Activated CD4-positive, alpha-beta T cell treated with anti-CD3 and anti-CD28 coated beads, Interleukin-2, amount 50 U/mL, for 24 hours (primary cell): ENCODE results near the gene STMN3.
"Not testable (repeated sequence)": the region's sequence is repeated elsewhere in the genome, so short reads cannot be mapped to it uniquely, and the experiment has no call there.

ENCODE experiments used
- DNase-seq, 2 donors: peaks; one replicate each; pipeline ENCODE4 v3.0.0-alpha.2; 2020; ENCODE audit warnings: low read depth in 1 of 2, low spot score in 1 of 2

Gene STMN3

DNA sequence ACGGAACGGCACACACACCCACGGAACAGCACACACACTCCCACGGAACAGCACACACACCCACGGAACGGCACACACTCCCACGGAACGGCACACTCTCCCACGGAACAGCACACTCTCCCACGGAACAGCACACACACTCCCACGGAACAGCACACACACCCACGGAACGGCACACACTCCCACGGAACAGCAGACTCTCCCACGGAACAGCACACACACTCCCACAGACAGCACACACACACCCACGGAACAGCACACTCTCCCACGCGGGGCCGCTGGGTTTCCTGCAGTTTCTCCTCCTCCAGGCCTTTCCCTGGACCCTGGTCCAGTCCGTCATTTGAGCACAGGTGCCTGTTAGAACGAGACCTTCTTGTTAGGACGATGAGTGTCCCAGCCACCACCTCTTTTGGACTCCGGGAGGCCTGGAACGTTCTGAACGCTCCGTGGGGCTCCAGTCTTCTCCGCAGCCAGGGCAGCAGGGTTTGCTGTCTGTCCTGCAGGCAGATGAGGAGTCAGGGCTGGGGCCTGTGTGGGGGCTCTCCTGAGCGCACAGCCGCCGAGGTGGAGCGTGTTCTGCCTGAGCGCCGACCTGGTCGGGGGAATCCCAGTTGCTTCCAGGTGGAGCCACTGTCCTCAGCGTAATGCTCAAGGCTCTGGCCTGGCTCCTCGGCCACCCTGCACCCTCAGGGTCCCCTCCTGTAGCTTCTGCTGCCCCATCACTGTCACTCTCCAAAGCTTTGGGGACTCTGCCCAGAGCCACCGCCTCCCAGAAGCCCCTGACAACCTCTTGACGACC, 25.6 kb upstream of the STMN3 start:
- no peak for DNase-seq

DNA sequence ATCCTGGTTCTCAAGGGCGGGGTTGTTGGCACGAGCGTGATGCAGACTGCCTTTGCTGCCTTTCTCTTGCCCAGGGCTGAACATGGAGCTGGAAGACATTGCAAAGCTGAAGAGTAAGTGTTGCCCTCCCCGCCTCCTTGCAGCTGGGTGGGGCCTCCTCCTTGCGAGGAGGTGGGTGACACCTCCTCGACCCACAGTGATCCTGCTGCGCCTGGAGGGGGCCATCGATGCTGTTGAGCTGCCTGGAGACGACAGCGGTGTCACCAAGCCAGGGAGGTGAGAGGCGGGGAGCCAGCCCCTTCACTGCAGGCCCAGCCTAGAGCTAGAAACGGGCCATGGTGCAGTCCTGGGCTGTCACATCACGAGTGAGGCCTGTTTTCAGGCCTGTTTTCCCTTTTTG, 24.8 kb upstream of the STMN3 start:
- DNase-seq = no peak

GRCh38 chr20:63675681-63676368, 22.6 kb upstream of the STMN3 start:
- DNase-seq = no peak

DNA sequence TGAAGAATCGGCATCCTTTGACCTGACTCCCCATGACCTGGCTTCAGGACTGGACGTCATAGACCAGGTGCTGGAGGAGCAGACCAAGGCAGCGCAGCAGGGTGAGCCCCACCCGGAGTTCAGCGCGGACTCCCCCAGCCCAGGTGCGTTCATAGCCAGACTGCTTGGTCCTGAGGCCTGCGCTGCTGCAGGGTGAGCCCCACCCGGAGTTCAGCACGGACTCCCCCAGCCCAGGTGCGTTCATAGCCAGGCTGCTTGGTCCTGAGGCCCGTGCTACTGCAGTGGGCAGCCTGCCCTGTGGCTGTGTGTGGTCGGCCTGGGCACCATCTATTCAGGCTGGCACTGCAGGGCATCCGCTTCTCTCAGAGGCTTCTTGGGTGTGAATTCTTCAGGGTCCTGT, 20.7 kb upstream of the STMN3 start:
- no peak for DNase-seq

DNA sequence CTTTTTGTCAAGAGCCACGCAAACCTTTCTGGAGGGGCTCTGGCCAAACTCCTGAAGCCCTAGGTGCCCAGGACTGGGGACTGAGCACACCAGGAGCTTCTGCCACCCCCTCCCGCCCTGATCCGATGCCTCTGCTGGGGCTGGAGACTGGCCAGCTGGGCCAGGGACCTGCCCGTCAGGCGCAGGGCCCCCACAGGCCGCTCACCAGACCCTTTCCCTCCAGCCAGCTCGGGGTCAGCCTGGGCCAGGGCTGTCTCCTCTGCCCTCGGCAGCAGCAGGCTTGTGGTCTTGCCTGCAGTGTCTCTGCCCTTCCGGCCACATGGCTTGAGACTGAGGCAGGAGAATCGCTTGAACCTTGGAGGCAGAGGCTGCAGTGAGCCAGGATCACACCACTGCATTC, 19.4 kb upstream of the STMN3 start:
- no peak for DNase-seq

GRCh38 chr20:63671695-63672094, 18.5 kb upstream of the STMN3 start:
- DNase-seq = not testable (repeated sequence)

GRCh38 chr20:63668351-63668750, 15.1 kb upstream of the STMN3 start:
- DNase-seq = no peak

DNA sequence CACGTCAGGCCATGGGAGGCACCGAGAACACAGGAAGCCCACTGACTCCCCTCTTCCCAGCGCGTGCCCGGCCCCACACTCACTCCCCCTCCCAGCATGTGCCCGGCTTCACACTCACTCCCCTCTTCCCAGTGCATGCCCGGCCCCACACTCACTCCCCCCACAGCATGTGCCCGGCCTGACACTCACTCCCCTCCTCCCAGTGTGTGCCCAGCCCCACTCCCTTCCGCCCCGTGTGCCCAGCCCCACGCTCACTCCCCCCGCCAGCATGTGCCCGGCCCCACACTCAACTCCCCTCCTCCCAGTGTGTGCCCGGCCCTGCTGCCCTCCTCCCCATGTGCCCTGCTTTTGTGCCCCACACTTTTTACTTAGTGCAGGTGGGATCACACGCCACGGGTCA, 14.6 kb upstream of the STMN3 start:
- no peak for DNase-seq

DNA sequence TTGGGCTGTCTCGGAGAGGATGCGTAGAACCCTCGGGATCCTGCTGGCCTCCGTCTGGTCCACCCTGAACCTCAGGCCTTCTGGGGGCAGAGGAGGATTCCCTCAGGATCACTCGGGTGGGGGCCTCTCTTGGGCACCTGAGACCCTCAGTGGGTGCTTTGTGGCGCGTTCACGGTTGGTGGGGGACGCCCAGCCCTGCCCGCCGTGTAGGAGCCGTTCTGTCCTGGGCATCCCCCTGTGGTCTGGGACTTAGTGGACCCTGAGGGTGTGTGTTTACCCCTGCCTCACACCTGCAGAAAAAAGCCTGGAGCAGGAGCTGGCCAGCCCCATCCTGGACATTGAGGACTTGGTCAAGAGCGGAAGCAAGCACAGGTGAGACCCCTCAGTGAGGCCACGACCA, 12.5 kb upstream of the STMN3 start:
- DNase-seq = no peak

DNA sequence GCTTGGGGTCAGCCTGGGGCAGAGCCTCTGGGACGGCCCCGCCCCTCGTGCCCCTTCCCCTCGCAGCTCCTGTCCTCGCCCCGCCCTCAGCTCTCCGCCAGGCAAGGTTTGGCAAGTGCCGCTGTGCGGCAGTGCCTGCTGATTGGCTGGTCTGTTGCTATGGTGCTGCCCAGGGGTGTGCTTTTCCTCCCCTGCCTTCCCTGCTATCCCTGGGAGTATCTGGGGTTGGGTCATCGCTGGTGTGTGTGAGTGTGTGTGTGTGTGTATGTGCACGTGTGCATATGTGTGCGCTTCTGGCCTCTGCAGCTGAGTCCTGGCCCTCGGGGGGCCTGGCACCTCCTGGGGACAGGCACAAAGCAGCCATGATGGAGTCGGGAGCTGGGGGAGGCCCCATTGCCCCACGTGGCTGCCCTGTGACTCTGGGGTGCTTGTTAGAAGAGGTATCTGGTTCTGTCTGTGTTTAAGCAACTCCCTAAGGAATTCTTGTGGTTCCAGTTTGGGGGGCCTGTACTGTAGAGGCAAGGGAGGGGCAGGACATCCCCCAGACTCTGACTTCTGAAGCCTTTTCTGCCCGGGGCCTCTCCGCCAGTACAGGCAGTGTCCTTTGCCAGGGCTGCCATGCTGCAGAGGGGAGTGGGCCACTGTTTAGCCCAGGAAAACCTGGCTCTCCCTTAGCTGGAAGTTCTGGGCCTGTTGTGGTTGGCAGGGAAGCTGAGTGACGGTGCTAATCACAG, 11.8 kb upstream of the STMN3 start:
- no peak for DNase-seq

DNA sequence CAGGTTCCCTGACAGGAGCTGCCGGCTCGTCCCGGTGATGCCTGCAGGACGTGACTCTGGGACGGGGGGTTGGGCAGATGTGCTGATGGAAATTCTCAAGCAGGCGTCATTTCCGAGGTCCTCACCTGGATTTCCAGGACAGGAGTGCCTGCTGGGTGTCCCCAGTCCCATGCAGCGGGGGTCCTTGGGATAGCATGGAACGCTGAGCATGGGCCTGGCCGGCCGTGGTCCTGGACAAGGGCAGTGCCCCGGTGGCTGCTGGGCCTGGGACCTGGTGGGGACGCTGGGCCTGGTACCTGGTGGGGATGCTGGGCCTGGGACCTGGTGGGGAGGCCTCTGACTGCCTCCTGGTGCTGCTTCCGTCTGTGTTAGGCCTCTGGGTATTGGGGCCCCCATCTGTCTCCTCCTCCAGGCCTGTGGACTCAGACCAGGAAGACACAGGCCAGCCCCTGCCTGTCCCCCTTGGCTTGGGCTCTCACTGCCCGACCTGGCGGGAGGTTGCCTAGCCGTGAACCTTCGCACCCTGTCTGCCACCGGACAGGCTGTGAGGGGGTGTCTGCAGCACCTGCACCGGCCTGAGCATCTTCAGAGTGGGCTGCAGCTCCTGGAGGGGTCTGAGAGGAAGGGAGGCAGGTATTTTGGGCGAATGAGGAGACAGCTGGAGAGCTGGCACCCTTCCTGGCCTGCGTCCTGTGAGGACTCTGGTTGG, 11.1 kb upstream of the STMN3 start:
- no peak for DNase-seq

- DNase-seq = no peak
Observed at GRCh38 chr20:63663332-63664066, 10.3 kb upstream of the STMN3 start.

DNA sequence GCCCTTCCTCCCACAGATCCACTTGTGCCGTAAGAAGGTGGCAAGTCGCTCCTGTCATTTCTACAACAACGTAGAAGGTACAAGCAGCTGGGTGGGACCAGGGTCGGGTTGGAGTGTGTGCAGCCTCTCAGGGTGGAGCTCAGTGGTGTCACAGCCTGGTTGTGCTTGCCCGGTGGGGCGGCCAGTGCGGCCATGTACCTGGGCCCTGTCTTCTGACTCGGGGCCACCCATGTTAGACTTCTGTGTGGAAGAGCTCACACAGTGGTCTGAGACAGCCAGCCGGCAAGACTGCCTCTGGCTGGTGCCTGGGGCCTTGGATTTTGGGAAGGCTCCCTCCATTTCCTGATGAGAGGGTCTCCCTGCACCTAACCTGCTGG, 9.6 kb upstream of the STMN3 start:
- no peak for DNase-seq

GRCh38 chr20:63661959-63662812, 9.0 kb upstream of the STMN3 start:
- no peak for DNase-seq

DNA sequence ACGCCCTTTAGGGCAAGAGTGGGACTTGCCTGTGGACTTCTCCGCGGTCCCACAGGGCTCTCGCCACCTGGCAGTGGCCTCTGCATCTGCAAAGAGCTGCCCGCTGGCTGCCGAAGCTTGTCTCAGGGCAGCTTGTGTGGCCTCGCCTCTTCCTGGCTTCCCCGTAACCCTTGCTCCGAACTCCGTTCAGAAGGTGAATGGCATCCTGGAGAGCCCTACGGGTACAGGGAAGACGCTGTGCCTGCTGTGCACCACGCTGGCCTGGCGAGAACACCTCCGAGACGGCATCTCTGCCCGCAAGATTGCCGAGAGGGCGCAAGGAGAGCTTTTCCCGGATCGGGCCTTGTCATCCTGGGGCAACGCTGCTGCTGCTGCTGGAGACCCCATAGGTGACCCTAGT, 7.9 kb upstream of the STMN3 start:
- DNase-seq = no peak

DNA sequence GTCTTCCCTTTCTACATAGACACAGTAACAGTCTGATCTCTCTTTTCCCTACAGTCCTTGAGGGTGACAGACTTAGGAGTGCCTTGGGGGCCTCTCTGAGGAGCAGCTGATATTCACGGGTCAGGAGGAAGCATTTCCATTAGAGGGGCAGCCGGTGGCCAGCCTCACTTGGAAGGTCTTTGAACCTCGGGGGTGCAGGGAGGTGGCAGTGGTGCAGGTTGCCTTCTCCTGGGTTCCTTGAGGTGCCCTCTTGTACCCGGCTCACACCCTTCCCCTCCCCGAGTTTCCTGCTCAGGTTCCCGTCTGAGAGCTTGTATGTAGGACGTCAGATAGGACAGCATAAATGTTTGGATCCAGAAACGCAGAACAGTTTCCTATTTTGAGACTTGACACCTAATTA, 7.4 kb upstream of the STMN3 start:
- DNase-seq = no peak

GRCh38 chr20:63660174-63660573, 7.0 kb upstream of the STMN3 start:
- DNase-seq = not testable (repeated sequence)

GRCh38 chr20:63659370-63659769, 6.1 kb upstream of the STMN3 start:
- DNase-seq = no peak

GRCh38 chr20:63658749-63659187, 5.5 kb upstream of the STMN3 start:
- no peak for DNase-seq
